ENCODE results near the gene GCN1. TPM values are rescaled to one million over a fixed set of nuclear protein-coding genes. Genes with fewer than 3 reads are reported as not detected.

Gene GCN1
- polyA plus RNA-seq, 1 donor, result 62.9 TPM

DNA sequence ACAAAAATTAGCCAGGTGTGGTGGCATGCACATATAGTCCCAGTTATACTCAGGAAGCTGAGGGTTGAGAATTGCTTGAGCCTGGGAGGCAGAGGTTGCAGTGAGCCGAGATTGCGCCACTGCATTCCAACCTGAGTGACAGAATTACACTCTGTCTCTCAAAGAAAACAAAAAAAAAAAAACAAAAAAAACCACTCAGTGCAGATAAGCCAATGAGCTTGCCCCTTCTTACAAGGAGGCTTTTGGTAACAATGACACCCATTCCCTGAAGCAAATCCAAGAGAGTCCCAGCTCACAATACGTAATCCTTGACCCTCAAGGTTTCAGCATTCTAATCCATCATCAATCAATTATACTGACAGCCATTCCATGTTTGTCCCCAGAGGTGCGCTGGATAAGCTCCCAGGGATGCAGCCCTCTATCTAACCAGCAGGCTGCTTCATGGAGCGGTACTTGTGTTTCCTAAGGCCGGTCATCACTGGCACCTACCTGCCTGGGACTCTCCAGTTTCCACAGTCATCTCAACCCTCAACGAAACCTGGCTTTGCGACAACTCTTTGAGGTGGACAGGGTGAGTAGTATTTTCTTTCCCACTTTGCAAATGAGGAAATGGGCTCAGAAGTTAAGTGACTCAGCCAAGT lies 12.4 kb downstream of the GCN1 start:
- no peak for DNase-seq

DNA sequence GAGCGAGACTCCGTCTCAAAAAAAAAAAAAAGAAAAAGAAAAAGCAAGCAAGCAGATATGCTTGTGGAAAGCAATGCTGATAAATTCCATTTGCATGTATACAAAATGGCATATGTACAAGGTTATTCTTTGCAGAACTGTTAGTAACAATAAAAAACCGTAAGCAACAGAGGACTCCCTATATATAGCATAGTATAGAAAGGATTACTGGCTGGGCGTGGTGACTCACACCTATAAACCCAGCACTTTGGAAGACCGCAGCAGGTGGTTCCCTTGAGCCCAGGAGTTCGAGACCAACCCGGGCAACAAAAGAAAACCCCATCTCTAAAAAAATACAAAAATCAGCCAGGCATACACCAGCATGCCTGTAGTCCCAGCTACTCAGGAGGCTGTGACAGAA lies 13.5 kb downstream of the GCN1 start:
- DNase-seq, result no peak

GRCh38 chr12:120175537-120175936 lies 19.0 kb downstream of the GCN1 start:
- no peak for DNase-seq

DNA sequence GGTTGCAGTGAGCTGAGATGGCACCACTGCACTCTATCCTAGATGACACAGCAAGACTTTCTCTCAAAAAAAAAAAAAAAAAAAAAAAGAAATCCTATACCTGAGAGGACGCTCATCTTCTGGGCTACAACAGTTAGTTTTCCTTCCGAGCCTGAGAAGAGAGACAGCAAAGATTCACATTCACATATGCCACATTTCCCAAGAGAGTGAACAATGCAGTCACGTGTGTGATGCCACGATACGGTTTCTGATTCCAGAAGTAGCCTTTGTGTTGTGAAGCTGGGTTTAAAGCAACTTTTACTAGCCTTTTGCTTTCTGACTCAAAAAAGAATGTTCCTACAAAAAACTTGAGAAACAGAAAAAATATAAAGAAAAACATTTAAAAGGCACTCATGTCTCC lies 19.5 kb downstream of the GCN1 start:
- no peak for DNase-seq

- DNase-seq, result no peak
Measured at GRCh38 chr12:120172053-120172452, 22.5 kb downstream of the GCN1 start.

- DNase-seq, result no peak
Measured at GRCh38 chr12:120170631-120171030, 23.9 kb downstream of the GCN1 start.

DNA sequence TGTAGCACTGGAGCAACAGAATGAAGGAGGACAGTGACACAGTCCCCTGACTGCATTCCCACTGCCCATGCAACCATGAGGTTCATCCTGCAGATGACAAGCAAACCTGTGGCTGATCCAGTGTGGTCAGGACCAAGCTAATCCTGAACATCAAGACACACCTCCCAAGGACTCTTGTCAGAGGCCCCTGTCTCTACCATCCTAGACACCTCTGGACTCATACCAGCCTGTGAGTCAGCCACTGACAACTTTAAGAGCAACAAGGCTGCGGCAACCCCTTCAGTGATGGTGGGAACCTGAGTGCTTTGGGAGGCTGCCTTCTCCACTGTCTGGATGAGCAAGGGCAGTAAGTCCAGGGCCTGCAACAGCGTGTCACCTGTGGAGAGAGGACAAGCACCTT lies 24.6 kb downstream of the GCN1 start:
- no peak for DNase-seq

GRCh38 chr12:120168337-120168736 lies 26.2 kb downstream of the GCN1 start:
- no peak for DNase-seq

- DNase-seq, result no peak
Measured at GRCh38 chr12:120167529-120168095, 26.9 kb downstream of the GCN1 start.

GRCh38 chr12:120164293-120164692 lies 30.2 kb downstream of the GCN1 start:
- no peak for DNase-seq

- no peak for DNase-seq
Measured at GRCh38 chr12:120162763-120163162, 31.8 kb downstream of the GCN1 start.

DNA sequence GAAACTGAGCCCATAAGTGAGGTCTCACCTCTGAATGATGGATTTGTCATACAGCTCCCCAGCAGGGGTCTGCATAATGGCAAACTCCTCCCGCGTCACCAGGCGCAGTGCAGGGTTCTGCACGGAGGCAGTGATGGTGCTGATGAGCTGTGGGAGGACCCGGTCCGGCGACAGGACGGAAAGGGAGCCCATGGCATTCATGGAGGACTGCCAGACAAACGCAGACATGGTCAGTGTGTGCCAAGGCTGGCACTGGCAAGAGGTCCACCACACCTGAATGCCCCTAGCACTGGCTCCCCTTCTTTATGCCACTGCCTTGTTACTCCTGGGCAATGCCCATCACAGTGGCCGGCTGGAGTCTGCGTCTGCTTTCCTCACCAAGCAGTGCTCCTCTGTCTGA lies 32.7 kb downstream of the GCN1 start:
- DNase-seq, result no peak

GRCh38 chr12:120159509-120160237 lies 34.8 kb downstream of the GCN1 start:
- no peak for DNase-seq

- no peak for DNase-seq
Measured at GRCh38 chr12:120158351-120158750, 36.2 kb downstream of the GCN1 start.

DNA sequence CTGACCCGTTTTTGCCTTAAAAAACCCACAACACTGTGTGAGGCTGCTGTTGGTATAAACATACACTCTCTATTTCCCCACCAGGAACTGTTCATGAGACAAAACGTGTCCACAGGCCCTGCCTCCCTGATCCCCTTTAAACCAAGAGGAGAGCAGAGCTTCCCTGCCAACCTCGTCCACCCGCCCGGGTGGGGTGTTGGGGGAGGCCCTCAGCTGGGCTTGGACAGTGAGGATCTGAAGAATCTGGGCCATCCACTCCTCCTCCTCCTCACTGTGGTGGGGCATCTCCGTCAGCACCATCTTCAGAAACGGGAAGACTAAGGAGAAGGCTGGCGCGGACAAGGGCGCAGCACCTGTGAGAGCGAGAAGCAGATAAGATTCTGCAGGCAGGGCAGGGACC lies 36.8 kb downstream of the GCN1 start:
- DNase-seq, result no peak

DNA sequence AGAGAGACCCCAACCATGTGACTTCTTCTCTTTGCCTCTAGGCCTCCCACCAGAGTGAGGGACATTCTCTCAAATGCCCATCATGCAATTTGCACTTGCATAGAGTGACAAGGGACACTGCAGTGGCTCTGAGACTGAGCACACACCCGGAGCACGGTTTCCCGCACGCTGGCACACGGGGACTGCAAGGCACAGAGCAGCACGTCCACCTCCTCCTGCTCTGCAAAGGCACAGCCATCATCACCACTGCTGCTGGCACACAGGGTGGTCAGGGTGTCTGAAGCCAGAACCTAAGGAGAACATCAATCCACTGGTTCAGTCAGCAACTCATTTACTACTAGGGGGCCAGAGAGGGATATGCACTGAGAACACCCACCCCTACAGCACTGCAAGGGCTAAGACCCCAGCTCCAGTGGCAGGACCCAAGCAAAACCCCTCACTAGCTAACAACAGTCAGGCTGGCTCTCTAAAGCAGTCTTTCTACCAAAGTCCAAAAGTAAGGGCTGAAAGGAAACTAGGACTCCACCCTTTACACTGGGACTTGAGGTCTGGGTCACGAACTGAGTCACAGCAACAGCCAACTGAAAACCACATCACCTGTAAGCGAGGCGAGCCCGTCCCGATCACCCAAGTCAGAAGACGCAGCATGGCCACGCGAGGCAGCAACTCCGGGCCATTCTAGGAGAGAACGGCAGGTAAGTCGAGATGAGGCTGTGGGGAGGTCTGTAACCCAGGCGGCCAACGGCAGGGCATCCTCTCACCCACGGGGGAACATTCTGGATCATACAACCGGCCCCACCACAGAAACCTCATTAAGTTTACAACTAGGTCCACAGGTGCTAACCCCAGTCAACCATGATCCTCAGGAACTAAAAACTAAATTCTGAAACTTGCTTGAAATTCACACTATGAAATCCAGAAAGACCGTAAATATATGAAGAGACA lies 37.9 kb downstream of the GCN1 start:
- no peak for DNase-seq

DNA sequence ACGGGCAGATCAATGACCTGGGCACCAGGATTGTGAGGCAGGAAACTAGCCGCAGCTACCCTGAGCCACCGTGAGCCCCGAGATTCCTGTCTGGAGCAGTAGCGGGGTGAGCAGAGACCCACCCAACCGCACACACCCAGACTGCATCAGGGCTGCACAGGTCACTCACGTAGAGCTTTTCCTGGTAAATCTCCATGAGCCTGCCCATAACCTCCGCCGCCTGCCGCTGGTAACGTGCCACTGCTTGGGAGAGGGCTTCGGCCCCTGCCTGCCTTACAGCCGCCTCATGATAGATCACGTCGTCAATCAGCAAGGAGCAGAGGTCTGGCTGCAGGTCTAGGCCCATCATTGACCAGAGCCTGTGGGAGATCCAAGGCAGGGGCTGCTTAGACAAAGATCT lies 39.4 kb downstream of the GCN1 start:
- DNase-seq, result no peak

DNA sequence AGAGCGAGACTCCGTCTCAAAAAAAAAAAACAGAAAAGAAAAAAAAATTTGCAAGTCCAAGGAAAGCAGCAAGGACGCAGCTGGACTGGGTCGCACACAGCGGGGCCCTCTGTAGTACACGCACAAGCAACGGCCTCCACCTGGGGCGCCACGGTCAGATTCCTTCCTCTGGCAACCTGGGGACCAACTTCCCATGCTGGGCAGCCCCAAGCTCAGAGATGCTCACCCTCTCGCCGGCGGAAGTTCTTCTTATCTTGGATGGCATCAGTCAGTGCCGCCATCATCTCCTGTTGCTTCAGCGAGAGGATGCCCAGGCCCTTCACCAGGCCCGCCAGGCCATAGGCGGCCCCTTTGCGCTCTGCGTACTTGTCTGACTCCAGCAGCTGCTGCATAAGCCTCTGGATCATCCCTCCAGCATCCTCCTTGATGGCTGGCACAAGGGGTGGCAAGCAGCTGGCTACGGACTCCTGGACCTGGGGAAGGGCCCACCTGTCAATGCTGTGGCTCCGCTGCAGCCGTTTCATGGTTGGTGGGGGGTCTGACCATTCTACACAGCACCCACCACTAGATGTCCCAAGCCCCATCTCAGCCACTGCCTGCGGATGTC lies 43.5 kb downstream of the GCN1 start:
- DNase-seq, result no peak

DNA sequence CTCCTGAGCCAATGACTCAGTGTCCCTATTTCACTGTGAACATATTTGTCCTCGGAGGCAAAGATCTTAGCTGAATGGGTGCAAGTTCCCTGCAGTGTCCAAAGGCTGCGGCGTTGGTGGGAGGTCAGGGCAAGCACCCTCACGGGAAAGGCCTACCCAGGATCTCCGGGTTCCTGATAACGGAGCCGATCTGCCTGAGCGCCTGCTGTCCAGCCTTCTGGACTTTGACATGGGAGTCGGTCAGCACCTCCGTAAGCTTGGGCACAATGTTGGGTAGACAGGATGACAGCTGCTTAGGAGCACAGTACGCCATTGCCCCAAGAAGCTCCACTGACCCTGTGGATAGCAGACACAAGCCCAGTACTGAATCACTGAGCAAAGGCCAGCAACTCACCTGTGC lies 46.5 kb downstream of the GCN1 start:
- no peak for DNase-seq

GRCh38 chr12:120145164-120145563 lies 49.4 kb downstream of the GCN1 start:
- no peak for DNase-seq

- no peak for DNase-seq
Measured at GRCh38 chr12:120144215-120144614, 50.3 kb downstream of the GCN1 start.

DNA sequence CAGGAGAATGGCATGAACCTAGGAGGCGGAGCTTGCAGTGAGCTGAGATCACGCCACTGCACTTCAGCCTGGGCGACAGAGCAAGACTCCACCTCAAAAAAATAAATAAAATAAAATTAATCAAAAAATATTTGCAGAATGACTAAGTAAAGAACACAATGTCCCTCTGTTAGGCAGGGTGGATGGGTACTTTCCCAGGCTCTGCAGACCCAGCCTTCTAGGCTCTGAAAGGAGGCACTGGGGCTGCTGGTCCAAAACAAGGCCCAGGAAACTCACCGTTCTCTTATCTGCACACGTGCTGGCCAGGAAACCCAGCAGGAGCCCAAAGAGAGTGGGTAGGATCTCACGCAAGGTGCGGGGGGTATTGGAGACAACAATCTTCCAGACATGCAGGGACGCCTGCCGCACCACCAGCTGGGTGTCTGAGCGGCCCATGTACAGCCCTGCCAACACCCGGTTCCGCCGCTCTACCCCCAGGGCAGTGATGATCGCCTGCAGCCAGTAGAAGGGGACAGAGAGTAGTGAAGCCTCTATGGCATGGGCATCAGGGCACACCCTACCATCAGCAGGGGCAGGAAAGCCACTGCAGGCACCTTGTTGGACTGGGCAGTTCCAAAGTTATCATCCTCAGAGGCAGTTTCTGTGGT lies 52.2 kb downstream of the GCN1 start:
- no peak for DNase-seq
